ENCODE measurements around the gene C18orf63. TPM values are rescaled to one million over a fixed set of nuclear protein-coding genes. Genes with fewer than 3 reads are reported as not detected.

The C18orf63 gene
- total RNA-seq, result not detected in 2 replicates

GRCh38 chr18:74315464-74316256, at the start of gene C18orf63:
Gene C18orf63 (plus strand): TSS chr18:74315839. CDS start chr18:74317866, 2,027 bp downstream.

DNA sequence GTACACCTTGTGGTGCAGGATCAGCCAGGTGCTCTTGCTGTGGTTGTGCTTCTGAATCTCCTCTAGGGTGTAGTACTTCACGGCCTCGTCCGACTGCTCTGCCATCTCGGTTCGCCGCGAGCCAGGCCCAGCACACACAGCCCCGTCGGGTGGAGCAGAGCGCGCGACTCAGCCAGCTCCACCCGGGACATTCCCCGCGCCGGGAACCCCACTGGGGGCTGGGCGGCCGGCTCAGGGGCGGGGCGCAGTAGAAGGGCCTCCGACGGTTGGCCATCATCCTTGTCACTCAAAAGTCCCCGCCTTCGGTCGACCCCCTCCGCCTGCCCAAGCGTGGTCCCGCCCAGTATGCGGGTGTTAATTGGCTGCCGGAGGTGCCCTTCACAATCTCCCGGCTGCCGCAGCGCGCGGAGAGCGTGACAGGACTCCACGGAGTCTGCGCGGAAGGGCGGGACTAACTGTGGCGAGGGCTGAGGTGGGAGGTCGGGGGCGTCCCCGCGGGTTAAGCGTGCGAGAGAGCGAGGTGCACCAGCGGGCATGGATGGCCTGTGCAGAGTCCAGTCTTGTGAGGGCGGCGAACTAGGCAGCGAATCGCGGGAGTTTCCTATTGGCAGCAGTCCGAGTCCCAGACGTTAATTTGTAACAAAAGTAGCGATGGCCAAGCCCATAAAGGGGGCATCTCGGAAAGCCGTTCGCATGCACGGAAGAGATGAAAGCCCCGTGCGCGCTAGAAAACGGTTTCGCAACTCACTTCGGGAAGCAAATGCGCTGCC, 23.7 kb upstream of the C18orf63 start, which contains the start of gene CYB5A:
TSS of gene CYB5A (minus strand) at position 193 of the 770 bp plus-strand sequence. CDS start at position 105, 88 bp downstream.

Other genes starting within 250 kb of the C18orf63 start
- 1.2 and 1.5 TPM in 2 replicates for gene FBXO15, start 168.0 kb upstream of the C18orf63 start, total RNA-seq
- 19.2 and 24.6 TPM in 2 replicates for gene TIMM21, start 167.3 kb upstream of the C18orf63 start, total RNA-seq
- 103 and 109 TPM in 2 replicates for gene CYB5A, start 23.9 kb upstream of the C18orf63 start, total RNA-seq
- gene DIPK1C, start 141.5 kb downstream of the C18orf63 start, total RNA-seq, result not detected in 2 replicates
- gene CNDP2, start 180.5 kb downstream of the C18orf63 start, total RNA-seq, result 54.3 and 83.2 TPM in 2 replicates
- not detected in 2 replicates for gene CNDP1, start 218.7 kb downstream of the C18orf63 start, total RNA-seq

Data from smooth muscle cell of trachea (primary cell).